Neural progenitor cell (in vitro differentiated cells): ENCODE results near the gene MN1. TPM values are rescaled to one million over a fixed set of nuclear protein-coding genes. Genes with fewer than 3 reads are reported as not detected.
A peak's percentile ranks its signal among the peaks of the same experiment; 100 is the strongest.

Experiments used
- DNase-seq: peaks from one replicate; pipeline ENCODE4 v3.0.0-alpha.2; 2016; ENCODE audit warnings: low spot score
- H2AFZ ChIP-seq: fragments of 200-600 bp; sonication (generic); replicated peaks from 2 replicates; pipeline ENCODE4 v1.6.1; 2016; ENCODE audit warnings: antibody characterized with exemption
- H3F3A ChIP-seq: fragments of 200-600 bp; sonication (generic); 2 replicates; pipeline ENCODE4 v1.6.1; 2016; ENCODE audit warnings: antibody characterized with exemption, low read depth
- H3K27ac ChIP-seq: fragments of 200-600 bp; sonication (generic); 2 replicates; pipeline ENCODE4 v1.5.1; 2016; ENCODE audit warnings: mild to moderate bottlenecking
- H3K27me3 ChIP-seq: fragments of 200-600 bp; sonication (generic); 2 replicates; pipeline ENCODE4 v1.6.1; 2016; ENCODE audit warnings: mild to moderate bottlenecking, moderate library complexity
- H3K36me3 ChIP-seq: fragments of 200-600 bp; sonication (generic); 2 replicates; pipeline ENCODE4 v1.5.1; 2016
- H3K4me1 ChIP-seq: fragments of 200-600 bp; sonication (generic); 2 replicates; pipeline ENCODE4 v1.6.1; 2016; ENCODE audit warnings: mixed run types
- H3K4me2 ChIP-seq: fragments of 200-600 bp; sonication (generic); 2 replicates; pipeline ENCODE4 v1.6.1; 2016
- H3K4me3 ChIP-seq: fragments of 200-600 bp; sonication (generic); 2 replicates; pipeline ENCODE4 v1.5.1; 2016
- H3K79me2 ChIP-seq: fragments of 200-600 bp; sonication (generic); 2 replicates; pipeline ENCODE4 v1.6.1; 2016; ENCODE audit warnings: low read depth
- H3K9ac ChIP-seq: fragments of 200-600 bp; sonication (generic); 2 replicates; pipeline ENCODE4 v1.6.1; 2016
- H3K9me3 ChIP-seq: fragments of 200-600 bp; sonication (generic); 2 replicates; pipeline ENCODE4 v1.5.1; 2016; ENCODE audit warnings: low read depth
- H4K20me1 ChIP-seq: fragments of 200-600 bp; sonication (generic); 2 replicates; pipeline ENCODE4 v1.6.1; 2016; ENCODE audit warnings: low read depth
- H3K27ac Mint-ChIP-seq: 3 replicates; pipeline ENCODE4 v1.8.0; 2021; ENCODE audit warnings: mixed read lengths
- H3K27me3 Mint-ChIP-seq: 2 replicates; pipeline ENCODE4 v1.8.0; 2022; ENCODE audit warnings: low read depth, mild to moderate bottlenecking, inconsistent platforms, moderate library complexity, mixed read lengths; ENCODE audit not compliant: insufficient read depth
- H3K36me3 Mint-ChIP-seq: 3 replicates; pipeline ENCODE4 v1.8.0; 2021; ENCODE audit warnings: mixed read lengths
- H3K4me1 Mint-ChIP-seq: 3 replicates; pipeline ENCODE4 v1.8.0; 2021; ENCODE audit warnings: mixed read lengths
- H3K4me3 Mint-ChIP-seq: 3 replicates; pipeline ENCODE4 v1.8.0; 2021; ENCODE audit warnings: mild to moderate bottlenecking, moderate library complexity, mixed read lengths
- H3K9me3 Mint-ChIP-seq: 3 replicates; pipeline ENCODE4 v1.8.0; 2020; ENCODE audit warnings: mixed read lengths
- EZH2 ChIP-seq: fragments of 200-600 bp; sonication (generic); IDR thresholded peaks from 2 replicates; pipeline ENCODE4 v1.6.1; 2017; ENCODE audit warnings: antibody characterized with exemption, mild to moderate bottlenecking, moderate library complexity
- EZH2phosphoT487 ChIP-seq: fragments of 200-600 bp; sonication (generic); IDR thresholded peaks from 2 replicates; pipeline ENCODE4 v1.6.1; 2017; ENCODE audit warnings: antibody characterized with exemption
- total RNA-seq: library from RNA; depleted of rRNA; stranded (reverse); fragments of >200 nt; gene quantifications from 2 replicates; pipeline ENCODE4 v1.2.3, GENCODE V29; 2015; ENCODE audit warnings: low replicate concordance
- TF ChIP-seq, protein P1 (sequence below): fragments of 200-600 bp; sonication (generic); IDR thresholded peaks from 2 replicates; pipeline ENCODE4 v1.5.1; 2017; ENCODE audit warnings: antibody characterized with exemption, mild to moderate bottlenecking

Gene MN1
- total RNA-seq, 1 donor from 2014 or later: 13.3 TPM

DNA sequence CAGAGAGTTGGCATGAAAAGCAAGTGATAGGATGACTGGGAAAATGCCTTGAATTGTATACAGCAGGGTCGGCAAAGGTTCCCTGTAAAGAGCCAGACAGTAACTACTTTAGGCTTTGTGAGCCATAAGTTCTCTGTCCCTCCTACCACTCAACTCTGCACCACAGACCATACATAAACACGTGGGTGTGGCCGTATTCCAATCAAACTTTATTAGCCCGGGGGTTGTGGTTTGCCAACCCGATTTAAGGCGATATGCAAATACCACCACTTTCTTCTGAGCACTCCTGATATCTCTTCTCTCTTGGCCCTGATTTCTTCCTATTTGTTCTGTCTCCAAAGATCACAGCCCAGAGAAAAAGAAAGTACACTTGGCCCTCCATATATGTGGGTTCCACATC, 87.5 kb downstream of the MN1 start:
- Mint-ChIP-seq H3K4me1 (peaks cover 60% of the 10 kb centered on the region), H3K27me3 (peaks cover 16% of the 10 kb centered on the region), H3K9me3 (no peaks in the 10 kb centered on the region), H3K27ac (peak overlapping the region; percentile 61), H3K36me3 (no peaks in the 10 kb centered on the region), H3K4me3 (no peak overlapping the region)
- Histone ChIP-seq H3F3A (peaks cover 23% of the 10 kb centered on the region), H3K4me3 (no peak overlapping the region), H3K9me3 (no peaks in the 10 kb centered on the region), H3K79me2 (no peaks in the 10 kb centered on the region), H3K4me1 (peaks cover 31% of the 10 kb centered on the region), H4K20me1 (no peaks in the 10 kb centered on the region), H2AFZ (no peak overlapping the region), H3K9ac (no peak overlapping the region), H3K27ac (no peak overlapping the region), H3K36me3 (no peaks in the 10 kb centered on the region), H3K4me2 (no peak overlapping the region), H3K27me3 (no peaks in the 10 kb centered on the region)
- no peak for TF ChIP-seq EZH2phosphoT487
- no peak for TF ChIP-seq EZH2
- TF ChIP-seq, protein P1, sequence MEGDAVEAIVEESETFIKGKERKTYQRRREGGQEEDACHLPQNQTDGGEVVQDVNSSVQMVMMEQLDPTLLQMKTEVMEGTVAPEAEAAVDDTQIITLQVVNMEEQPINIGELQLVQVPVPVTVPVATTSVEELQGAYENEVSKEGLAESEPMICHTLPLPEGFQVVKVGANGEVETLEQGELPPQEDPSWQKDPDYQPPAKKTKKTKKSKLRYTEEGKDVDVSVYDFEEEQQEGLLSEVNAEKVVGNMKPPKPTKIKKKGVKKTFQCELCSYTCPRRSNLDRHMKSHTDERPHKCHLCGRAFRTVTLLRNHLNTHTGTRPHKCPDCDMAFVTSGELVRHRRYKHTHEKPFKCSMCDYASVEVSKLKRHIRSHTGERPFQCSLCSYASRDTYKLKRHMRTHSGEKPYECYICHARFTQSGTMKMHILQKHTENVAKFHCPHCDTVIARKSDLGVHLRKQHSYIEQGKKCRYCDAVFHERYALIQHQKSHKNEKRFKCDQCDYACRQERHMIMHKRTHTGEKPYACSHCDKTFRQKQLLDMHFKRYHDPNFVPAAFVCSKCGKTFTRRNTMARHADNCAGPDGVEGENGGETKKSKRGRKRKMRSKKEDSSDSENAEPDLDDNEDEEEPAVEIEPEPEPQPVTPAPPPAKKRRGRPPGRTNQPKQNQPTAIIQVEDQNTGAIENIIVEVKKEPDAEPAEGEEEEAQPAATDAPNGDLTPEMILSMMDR: no peak
- no peak for DNase-seq

DNA sequence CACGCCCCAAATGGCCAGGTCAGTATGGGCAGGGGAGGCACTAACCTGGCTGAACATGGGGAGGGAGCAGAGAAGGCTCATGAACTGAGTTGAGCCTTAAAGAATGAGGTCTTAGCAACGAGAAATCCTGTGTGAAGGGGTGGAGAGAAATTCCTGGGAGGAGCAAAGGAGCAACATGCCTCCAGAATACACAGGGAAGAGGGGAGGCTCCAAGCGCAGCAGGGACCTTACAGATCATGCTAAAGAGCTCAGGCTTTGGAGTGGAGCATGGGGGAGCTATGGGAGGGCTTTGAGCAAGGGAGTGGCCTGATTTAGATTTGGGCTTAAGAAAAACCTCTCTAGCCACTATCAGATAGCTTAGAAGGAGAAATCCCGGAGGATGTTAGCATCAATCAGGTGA, 88.1 kb downstream of the MN1 start:
- Histone ChIP-seq H3K36me3 (no peaks in the 10 kb centered on the region), H3K4me3 (no peak overlapping the region), H3F3A (peaks cover 23% of the 10 kb centered on the region), H3K4me2 (peak overlapping the region; percentile 20), H2AFZ (no peak overlapping the region), H3K9me3 (no peaks in the 10 kb centered on the region), H3K4me1 (peaks cover 31% of the 10 kb centered on the region), H3K27me3 (no peaks in the 10 kb centered on the region), H4K20me1 (no peaks in the 10 kb centered on the region), H3K9ac (no peak overlapping the region), H3K27ac (no peak overlapping the region), H3K79me2 (no peaks in the 10 kb centered on the region)
- Mint-ChIP-seq H3K36me3 (no peaks in the 10 kb centered on the region), H3K27me3 (peaks cover 16% of the 10 kb centered on the region), H3K9me3 (no peaks in the 10 kb centered on the region), H3K4me1 (peaks cover 56% of the 10 kb centered on the region), H3K27ac (peak overlapping the region; percentile 61), H3K4me3 (no peak overlapping the region)
- TF ChIP-seq EZH2 (no peak), EZH2phosphoT487 (no peak)
- TF ChIP-seq, protein P1: no peak
- peak; percentile 36 for DNase-seq

DNA sequence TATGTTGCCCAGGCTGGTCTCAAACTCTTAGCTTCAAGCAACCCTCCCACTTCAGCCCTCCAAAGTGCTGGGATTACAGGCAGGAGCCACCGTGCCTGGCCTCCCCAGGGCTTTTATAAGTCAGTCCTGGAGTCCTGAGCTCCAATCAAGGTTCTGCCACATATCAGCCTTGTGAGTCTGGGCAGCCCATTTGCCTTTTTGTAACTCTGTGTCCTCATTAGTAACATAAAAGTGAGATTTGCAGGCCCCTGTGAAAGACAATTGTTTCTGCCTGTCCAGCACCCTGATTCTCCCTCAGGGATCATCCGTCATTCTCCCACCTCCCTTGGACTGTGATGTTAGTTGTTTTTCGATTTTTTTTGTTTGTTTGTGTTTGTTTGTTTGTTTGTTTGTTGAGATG, 89.8 kb downstream of the MN1 start:
- Histone ChIP-seq H3K27ac (no peak overlapping the region), H3K9me3 (no peaks in the 10 kb centered on the region), H3K4me3 (no peak overlapping the region), H2AFZ (no peak overlapping the region), H3K9ac (no peak overlapping the region), H3K79me2 (no peaks in the 10 kb centered on the region), H4K20me1 (no peaks in the 10 kb centered on the region), H3F3A (peaks cover 23% of the 10 kb centered on the region), H3K4me1 (peaks cover 35% of the 10 kb centered on the region), H3K27me3 (no peaks in the 10 kb centered on the region), H3K4me2 (no peak overlapping the region), H3K36me3 (no peaks in the 10 kb centered on the region)
- peaks cover 42% of the 10 kb centered on the region for H3K4me1 Mint-ChIP-seq
- TF ChIP-seq, protein P1: no peak
- H3K4me3 Mint-ChIP-seq: peak overlapping the region; percentile 6
- H3K27me3 Mint-ChIP-seq: peaks cover 19% of the 10 kb centered on the region
- H3K9me3 Mint-ChIP-seq: no peaks in the 10 kb centered on the region
- peak overlapping the region; percentile 18 for H3K27ac Mint-ChIP-seq
- H3K36me3 Mint-ChIP-seq: no peaks in the 10 kb centered on the region
- DNase-seq: no peak

DNA sequence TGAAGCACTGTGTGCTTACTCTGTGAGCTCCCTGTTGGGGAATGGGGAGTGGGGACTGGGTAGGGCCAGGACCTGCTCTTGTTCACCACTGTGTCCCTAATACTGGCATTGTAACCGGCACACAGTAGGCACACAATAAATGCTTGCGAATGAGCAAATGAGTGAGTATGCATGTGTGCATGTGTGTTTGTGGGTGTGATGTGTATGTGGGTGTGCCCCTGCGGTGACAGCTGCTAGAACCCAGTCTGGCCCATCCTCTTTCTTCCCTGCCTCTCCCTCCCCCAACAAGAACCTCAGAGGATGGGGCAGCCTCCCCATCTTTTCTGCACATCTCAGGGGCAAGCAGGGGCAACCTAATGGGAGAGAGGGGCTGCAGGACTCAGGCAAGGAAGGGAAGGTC, 90.5 kb downstream of the MN1 start:
- H3K36me3 Mint-ChIP-seq: no peaks in the 10 kb centered on the region
- Histone ChIP-seq H3K9ac (no peak overlapping the region), H3K27me3 (no peaks in the 10 kb centered on the region), H3K9me3 (no peaks in the 10 kb centered on the region), H4K20me1 (no peaks in the 10 kb centered on the region), H3K4me2 (no peak overlapping the region), H3K27ac (no peak overlapping the region), H2AFZ (no peak overlapping the region), H3K36me3 (no peaks in the 10 kb centered on the region), H3K79me2 (no peaks in the 10 kb centered on the region), H3K4me1 (peaks cover 39% of the 10 kb centered on the region), H3F3A (peaks cover 23% of the 10 kb centered on the region), H3K4me3 (no peak overlapping the region)
- DNase-seq: no peak
- H3K4me1 Mint-ChIP-seq: peaks cover 43% of the 10 kb centered on the region
- no peak overlapping the region for H3K4me3 Mint-ChIP-seq
- TF ChIP-seq, protein P1: no peak
- TF ChIP-seq EZH2phosphoT487: no peak
- TF ChIP-seq EZH2: no peak
- H3K27me3 Mint-ChIP-seq: peaks cover 19% of the 10 kb centered on the region
- H3K9me3 Mint-ChIP-seq: no peaks in the 10 kb centered on the region
- H3K27ac Mint-ChIP-seq: peak overlapping the region; percentile 51
